Stimulated activated CD4-positive, alpha-beta T cell treated with anti-CD3 and anti-CD28 coated beads, Interleukin-15, amount 100 ng/mL, for 1 hour (primary cell): Measurements from ENCODE around the gene PEAK1.
"Not testable (repeated sequence)": the region's sequence is repeated elsewhere in the genome, so short reads cannot be mapped to it uniquely, and the experiment has no call there.

ENCODE experiments used
- DNase-seq, 2 donors: peaks; one replicate each; pipeline ENCODE4 v3.0.0-alpha.2; 2020; ENCODE audit warnings: low read depth in 1 of 2, low spot score in 1 of 2

PEAK1 gene

GRCh38 chr15:77421370-77421700, 1.4 kb upstream of the PEAK1 start:
- DNase-seq, result no peak

GRCh38 chr15:77420610-77421369, 886 bp upstream of the PEAK1 start, which contains the start of gene HMG20A:
HMG20A (plus strand) TSS chr15:77420888; CDS start chr15:77458408, 37,520 bp downstream.
- peak; percentile 12 to 31 for DNase-seq

- peak; percentile 2 to 50 for DNase-seq
Measured at GRCh38 chr15:77418966-77419835, 703 bp downstream of the PEAK1 start.

- DNase-seq, result no peak
Measured at GRCh38 chr15:77418391-77418965, 1.4 kb downstream of the PEAK1 start.

GRCh38 chr15:77417602-77418001, 2.3 kb downstream of the PEAK1 start:
- no peak for DNase-seq

- no peak for DNase-seq
Measured at GRCh38 chr15:77416954-77417353, 3.0 kb downstream of the PEAK1 start.

- no peak for DNase-seq
Measured at GRCh38 chr15:77416148-77416455, 3.8 kb downstream of the PEAK1 start.

- DNase-seq, result no peak
Measured at GRCh38 chr15:77415450-77416147, 4.3 kb downstream of the PEAK1 start.

GRCh38 chr15:77414789-77415442, 5.0 kb downstream of the PEAK1 start:
- DNase-seq, result no peak

- DNase-seq, result no peak
Measured at GRCh38 chr15:77413699-77414349, 6.1 kb downstream of the PEAK1 start.

GRCh38 chr15:77412972-77413698, 6.8 kb downstream of the PEAK1 start:
- DNase-seq, result no peak

GRCh38 chr15:77411619-77411976, 8.3 kb downstream of the PEAK1 start:
- DNase-seq, result no peak

GRCh38 chr15:77410701-77411618, 8.9 kb downstream of the PEAK1 start:
- DNase-seq, result no peak

- not testable (repeated sequence) for DNase-seq
Measured at GRCh38 chr15:77410157-77410500, 9.8 kb downstream of the PEAK1 start.

- DNase-seq, result no peak
Measured at GRCh38 chr15:77409259-77410156, 10.4 kb downstream of the PEAK1 start.

- DNase-seq, result no peak
Measured at GRCh38 chr15:77406846-77407245, 13.1 kb downstream of the PEAK1 start.

GRCh38 chr15:77406173-77406759, 13.6 kb downstream of the PEAK1 start:
- not testable (repeated sequence) for DNase-seq
